Astrocyte (in vitro differentiated cells and primary cell): ENCODE results near the gene EP300. TPM values are rescaled to one million over a fixed set of nuclear protein-coding genes. Genes with fewer than 3 reads are reported as not detected.
A peak's percentile ranks its signal among the peaks of the same experiment; 100 is the strongest.

Experiments
- DNase-seq: peaks from one replicate; pipeline ENCODE4 v3.0.0-alpha.2; 2010; ENCODE audit warnings: low read depth
- FAIRE-seq: peaks from 2 replicates; lab custom pipeline; 2011; peaks lifted over from hg19 to GRCh38; lab: Jason Lieb, UNC
- H2AFZ ChIP-seq: 2 replicates; pipeline ENCODE4 v1.6.0; 2012; ENCODE audit warnings: low read depth, low read length, inconsistent platforms
- H3K27ac ChIP-seq: 2 replicates; pipeline ENCODE4 v1.5.1; 2011; ENCODE audit warnings: low read depth, low read length, inconsistent platforms
- H3K27me3 ChIP-seq: 2 replicates; pipeline ENCODE4 v1.6.0; 2011; ENCODE audit warnings: low read length, inconsistent platforms; ENCODE audit not compliant: insufficient read depth
- H3K36me3 ChIP-seq: 2 replicates; pipeline ENCODE4 v1.5.1; 2011; ENCODE audit warnings: low read length, inconsistent platforms; ENCODE audit not compliant: insufficient read depth
- H3K4me1 ChIP-seq: 2 replicates; pipeline ENCODE4 v1.5.1; 2011; ENCODE audit warnings: low read length, inconsistent platforms; ENCODE audit not compliant: insufficient read depth
- H3K4me2 ChIP-seq: 2 replicates; pipeline ENCODE4 v1.6.0; 2012; ENCODE audit warnings: low read length, inconsistent platforms
- H3K4me3 ChIP-seq: 2 replicates; pipeline ENCODE4 v1.5.1; 2011; ENCODE audit warnings: low read depth, mild to moderate bottlenecking, low read length, inconsistent platforms; ENCODE audit not compliant: insufficient read depth
- H3K79me2 ChIP-seq: 2 replicates; pipeline ENCODE4 v1.6.0; 2012; ENCODE audit warnings: mild to moderate bottlenecking, low read length, inconsistent platforms; ENCODE audit not compliant: insufficient read depth
- H3K9ac ChIP-seq: 2 replicates; pipeline ENCODE4 v1.6.0; 2012; ENCODE audit warnings: mild to moderate bottlenecking, low read length, inconsistent platforms
- H3K9me3 ChIP-seq: 2 replicates; pipeline ENCODE4 v1.5.1; 2012; ENCODE audit warnings: low read depth, mild to moderate bottlenecking, low read length, inconsistent platforms; ENCODE audit not compliant: insufficient read depth
- H4K20me1 ChIP-seq: 2 replicates; pipeline ENCODE4 v1.6.0; 2012; ENCODE audit warnings: low read length, inconsistent platforms; ENCODE audit not compliant: insufficient read depth
- H3K27ac Mint-ChIP-seq: one replicate; pipeline ENCODE4 v1.8.0; 2021; ENCODE audit warnings: mild to moderate bottlenecking, mixed read lengths; ENCODE audit not compliant: unreplicated experiment
- H3K27me3 Mint-ChIP-seq: one replicate; pipeline ENCODE4 v1.8.0; 2021; ENCODE audit warnings: low read depth, mixed read lengths; ENCODE audit not compliant: unreplicated experiment
- H3K36me3 Mint-ChIP-seq: one replicate; pipeline ENCODE4 v1.8.0; 2021; ENCODE audit warnings: low read depth, mixed read lengths; ENCODE audit not compliant: unreplicated experiment
- H3K4me1 Mint-ChIP-seq: one replicate; pipeline ENCODE4 v1.8.0; 2021; ENCODE audit warnings: low read depth, mixed read lengths; ENCODE audit not compliant: unreplicated experiment
- H3K4me3 Mint-ChIP-seq: one replicate; pipeline ENCODE4 v1.8.0; 2021; ENCODE audit warnings: mild to moderate bottlenecking, moderate library complexity, mixed read lengths; ENCODE audit not compliant: unreplicated experiment
- H3K9me3 Mint-ChIP-seq: one replicate; pipeline ENCODE4 v1.8.0; 2021; ENCODE audit warnings: mild to moderate bottlenecking, mixed read lengths; ENCODE audit not compliant: unreplicated experiment
- EZH2 ChIP-seq: IDR thresholded peaks from 2 replicates; pipeline ENCODE4 v1.6.1; 2012; ENCODE audit warnings: mild to moderate bottlenecking, low read length, inconsistent platforms; ENCODE audit not compliant: insufficient read depth
- total RNA-seq: library from RNA; stranded (reverse); gene quantifications from 2 replicates; pipeline ENCODE4 v1.2.1, GENCODE V29; 2021
- TF ChIP-seq, protein P1 (sequence below): IDR thresholded peaks from 2 replicates; pipeline ENCODE4 v1.5.1; 2011; ENCODE audit warnings: low read depth, mild to moderate bottlenecking, inconsistent platforms, low read length, moderate library complexity; ENCODE audit not compliant: insufficient read depth

EP300 gene
- total RNA-seq, 1 donor from 2014 or later = 64.7 TPM

DNA sequence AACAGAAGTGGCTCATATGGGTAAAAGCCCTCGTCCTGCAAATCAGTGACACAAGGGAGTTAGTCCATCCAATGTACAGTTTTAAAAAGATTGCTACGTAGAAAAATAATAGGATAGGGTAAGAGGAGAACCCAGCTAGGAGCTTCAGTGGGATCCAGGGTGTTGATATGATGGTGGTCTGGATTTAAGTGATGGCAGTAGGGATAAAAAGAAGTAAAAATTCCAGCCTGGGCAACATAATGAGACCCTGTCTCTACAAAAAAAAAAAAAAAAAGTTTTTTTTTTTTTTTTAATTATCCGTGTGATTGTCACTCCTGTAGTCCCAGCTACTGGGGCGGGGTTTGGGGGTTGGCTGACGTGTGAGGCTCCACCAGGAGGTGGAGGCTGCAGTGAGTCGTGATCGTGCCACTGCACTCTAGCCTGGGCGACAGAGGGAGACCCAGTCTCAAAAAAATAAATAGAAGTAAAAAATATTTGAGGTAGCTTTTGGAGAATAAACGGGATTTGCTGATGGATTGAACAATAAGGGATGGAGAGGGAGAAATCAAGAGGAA, 105.7 kb downstream of the EP300 start:
- H3K9ac ChIP-seq = peak overlapping the region; percentile 51
- peak overlapping the region; percentile 87 for H3K4me2 ChIP-seq
- Mint-ChIP-seq H3K27me3 (peaks cover 32% of the 10 kb centered on the region), H3K36me3 (no peaks in the 10 kb centered on the region), H3K4me3 (peak overlapping the region; percentile 91), H3K4me1 (peaks cover 4% of the 10 kb centered on the region), H3K9me3 (no peaks in the 10 kb centered on the region), H3K27ac (peak overlapping the region; percentile 41)
- peak overlapping the region; percentile 84 for H3K4me3 ChIP-seq
- H3K36me3 ChIP-seq = no peaks in the 10 kb centered on the region
- peak overlapping the region; percentile 98 for H2AFZ ChIP-seq
- TF ChIP-seq EZH2 = no peak
- TF ChIP-seq, protein P1, sequence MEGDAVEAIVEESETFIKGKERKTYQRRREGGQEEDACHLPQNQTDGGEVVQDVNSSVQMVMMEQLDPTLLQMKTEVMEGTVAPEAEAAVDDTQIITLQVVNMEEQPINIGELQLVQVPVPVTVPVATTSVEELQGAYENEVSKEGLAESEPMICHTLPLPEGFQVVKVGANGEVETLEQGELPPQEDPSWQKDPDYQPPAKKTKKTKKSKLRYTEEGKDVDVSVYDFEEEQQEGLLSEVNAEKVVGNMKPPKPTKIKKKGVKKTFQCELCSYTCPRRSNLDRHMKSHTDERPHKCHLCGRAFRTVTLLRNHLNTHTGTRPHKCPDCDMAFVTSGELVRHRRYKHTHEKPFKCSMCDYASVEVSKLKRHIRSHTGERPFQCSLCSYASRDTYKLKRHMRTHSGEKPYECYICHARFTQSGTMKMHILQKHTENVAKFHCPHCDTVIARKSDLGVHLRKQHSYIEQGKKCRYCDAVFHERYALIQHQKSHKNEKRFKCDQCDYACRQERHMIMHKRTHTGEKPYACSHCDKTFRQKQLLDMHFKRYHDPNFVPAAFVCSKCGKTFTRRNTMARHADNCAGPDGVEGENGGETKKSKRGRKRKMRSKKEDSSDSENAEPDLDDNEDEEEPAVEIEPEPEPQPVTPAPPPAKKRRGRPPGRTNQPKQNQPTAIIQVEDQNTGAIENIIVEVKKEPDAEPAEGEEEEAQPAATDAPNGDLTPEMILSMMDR = no peak
- H4K20me1 ChIP-seq = no peaks in the 10 kb centered on the region
- H3K27me3 ChIP-seq = no peaks in the 10 kb centered on the region
- FAIRE-seq (no peak), DNase-seq (no peak)
- no peak overlapping the region for H3K27ac ChIP-seq
- H3K9me3 ChIP-seq = no peaks in the 10 kb centered on the region
- H3K79me2 ChIP-seq = no peaks in the 10 kb centered on the region
- peaks cover 15% of the 10 kb centered on the region for H3K4me1 ChIP-seq

DNA sequence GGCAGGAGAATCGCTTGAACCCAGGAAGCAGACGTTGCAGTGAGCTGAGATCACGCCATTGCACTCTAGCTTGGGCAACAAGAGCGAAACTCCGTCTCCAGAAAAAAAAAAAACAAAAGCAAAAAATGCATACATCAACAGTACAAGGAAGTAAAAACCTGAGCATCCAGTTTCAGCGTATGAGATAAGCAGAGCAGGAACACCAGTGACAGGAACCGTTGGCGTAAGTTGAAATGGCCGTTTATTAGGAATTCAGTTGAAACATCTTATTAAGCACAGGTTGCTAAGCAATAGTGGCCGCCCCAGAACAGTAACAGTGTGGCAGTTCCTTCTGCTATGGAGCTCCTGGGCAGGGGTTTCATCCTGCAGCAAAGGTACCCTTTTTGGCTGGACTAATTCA, 108.7 kb downstream of the EP300 start:
- Mint-ChIP-seq H3K4me1 (peaks cover 4% of the 10 kb centered on the region), H3K27me3 (peaks cover 35% of the 10 kb centered on the region), H3K27ac (no peak overlapping the region), H3K36me3 (no peaks in the 10 kb centered on the region), H3K4me3 (no peak overlapping the region), H3K9me3 (no peaks in the 10 kb centered on the region)
- Histone ChIP-seq H3K4me1 (peaks cover 21% of the 10 kb centered on the region), H3K4me2 (no peak overlapping the region), H2AFZ (no peak overlapping the region), H3K9ac (no peak overlapping the region), H3K27ac (no peak overlapping the region), H3K4me3 (no peak overlapping the region), H3K27me3 (no peaks in the 10 kb centered on the region), H3K36me3 (no peaks in the 10 kb centered on the region), H3K9me3 (no peaks in the 10 kb centered on the region), H3K79me2 (peaks cover 10% of the 10 kb centered on the region), H4K20me1 (no peaks in the 10 kb centered on the region)
- FAIRE-seq = no peak
- no peak for DNase-seq
- TF ChIP-seq EZH2 = no peak
- TF ChIP-seq, protein P1 = no peak

GRCh38 chr22:41203118-41203517, 110.7 kb downstream of the EP300 start:
- H3K4me1 ChIP-seq = peaks cover 10% of the 10 kb centered on the region
- Mint-ChIP-seq H3K36me3 (no peaks in the 10 kb centered on the region), H3K27ac (no peak overlapping the region), H3K4me3 (no peak overlapping the region), H3K9me3 (no peaks in the 10 kb centered on the region), H3K4me1 (no peaks in the 10 kb centered on the region), H3K27me3 (peaks cover 25% of the 10 kb centered on the region)
- H3K79me2 ChIP-seq = peaks cover 26% of the 10 kb centered on the region
- no peak overlapping the region for H3K9ac ChIP-seq
- H2AFZ ChIP-seq = no peak overlapping the region
- no peaks in the 10 kb centered on the region for H3K9me3 ChIP-seq
- FAIRE-seq (no peak), DNase-seq (no peak)
- H3K27me3 ChIP-seq = no peaks in the 10 kb centered on the region
- H3K27ac ChIP-seq = no peak overlapping the region
- H4K20me1 ChIP-seq = no peaks in the 10 kb centered on the region
- no peak for TF ChIP-seq EZH2
- TF ChIP-seq, protein P1 = no peak
- no peak overlapping the region for H3K4me2 ChIP-seq
- no peak overlapping the region for H3K4me3 ChIP-seq
- no peaks in the 10 kb centered on the region for H3K36me3 ChIP-seq
